ENCODE measurements around the gene L3MBTL1.
A peak's percentile ranks its signal among the peaks of the same experiment; 100 is the strongest.

Gene L3MBTL1

DNA sequence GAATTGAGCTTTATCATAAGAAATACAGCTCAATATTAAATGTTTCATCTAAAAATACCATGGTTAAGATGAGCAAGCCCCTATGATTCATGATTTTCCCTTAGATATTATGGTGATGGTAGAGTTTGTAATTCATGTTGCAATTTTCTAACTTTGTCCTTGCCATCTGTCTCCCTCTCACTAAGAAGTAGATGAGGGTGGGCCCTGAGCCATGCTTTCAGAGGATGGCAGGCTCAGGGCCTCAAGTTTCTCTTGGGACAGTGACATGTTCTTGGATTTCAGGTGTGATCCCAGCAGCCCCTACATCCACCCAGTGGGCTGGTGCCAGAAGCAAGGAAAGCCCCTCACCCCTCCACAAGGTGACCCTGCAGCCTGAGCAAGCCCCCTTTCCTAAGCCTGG, 25.6 kb downstream of the L3MBTL1 start:
- DNase-seq (ENCODE audit: low read depth) = peak; percentile 21
- no peak overlapping the region for H3K4me3 ChIP-seq (ENCODE audit: control insufficient read depth, low read depth, low read length)
- TF ChIP-seq, protein P1, sequence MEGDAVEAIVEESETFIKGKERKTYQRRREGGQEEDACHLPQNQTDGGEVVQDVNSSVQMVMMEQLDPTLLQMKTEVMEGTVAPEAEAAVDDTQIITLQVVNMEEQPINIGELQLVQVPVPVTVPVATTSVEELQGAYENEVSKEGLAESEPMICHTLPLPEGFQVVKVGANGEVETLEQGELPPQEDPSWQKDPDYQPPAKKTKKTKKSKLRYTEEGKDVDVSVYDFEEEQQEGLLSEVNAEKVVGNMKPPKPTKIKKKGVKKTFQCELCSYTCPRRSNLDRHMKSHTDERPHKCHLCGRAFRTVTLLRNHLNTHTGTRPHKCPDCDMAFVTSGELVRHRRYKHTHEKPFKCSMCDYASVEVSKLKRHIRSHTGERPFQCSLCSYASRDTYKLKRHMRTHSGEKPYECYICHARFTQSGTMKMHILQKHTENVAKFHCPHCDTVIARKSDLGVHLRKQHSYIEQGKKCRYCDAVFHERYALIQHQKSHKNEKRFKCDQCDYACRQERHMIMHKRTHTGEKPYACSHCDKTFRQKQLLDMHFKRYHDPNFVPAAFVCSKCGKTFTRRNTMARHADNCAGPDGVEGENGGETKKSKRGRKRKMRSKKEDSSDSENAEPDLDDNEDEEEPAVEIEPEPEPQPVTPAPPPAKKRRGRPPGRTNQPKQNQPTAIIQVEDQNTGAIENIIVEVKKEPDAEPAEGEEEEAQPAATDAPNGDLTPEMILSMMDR (IDR thresholded peaks at IDR 0.05; ENCODE audit: control insufficient read depth, insufficient read depth, low read depth, low read length, missing control alignments) = no peak

DNA sequence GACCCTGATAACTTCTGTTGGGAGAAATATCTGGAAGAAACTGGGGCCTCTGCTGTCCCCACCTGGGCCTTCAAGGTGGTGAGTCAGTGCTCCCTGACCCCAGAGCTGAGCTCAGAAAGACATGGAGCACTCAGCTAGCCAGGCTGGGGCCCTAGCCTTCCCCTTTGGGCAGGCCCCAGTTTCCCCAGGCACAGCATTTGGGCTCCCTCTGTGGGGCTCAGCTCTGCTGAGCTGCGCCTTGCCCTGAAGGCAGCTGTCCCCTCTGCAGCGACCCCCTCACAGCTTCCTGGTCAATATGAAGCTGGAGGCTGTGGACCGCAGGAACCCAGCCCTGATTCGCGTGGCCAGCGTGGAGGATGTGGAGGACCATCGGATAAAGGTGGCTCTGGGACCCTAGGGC, 26.5 kb downstream of the L3MBTL1 start:
- DNase-seq (ENCODE audit: low read depth) = no peak
- H3K4me3 ChIP-seq (ENCODE audit: control insufficient read depth, low read depth, low read length) = no peak overlapping the region
- TF ChIP-seq, protein P1 (IDR thresholded peaks at IDR 0.05; ENCODE audit: control insufficient read depth, insufficient read depth, low read depth, low read length, missing control alignments) = no peak

DNA sequence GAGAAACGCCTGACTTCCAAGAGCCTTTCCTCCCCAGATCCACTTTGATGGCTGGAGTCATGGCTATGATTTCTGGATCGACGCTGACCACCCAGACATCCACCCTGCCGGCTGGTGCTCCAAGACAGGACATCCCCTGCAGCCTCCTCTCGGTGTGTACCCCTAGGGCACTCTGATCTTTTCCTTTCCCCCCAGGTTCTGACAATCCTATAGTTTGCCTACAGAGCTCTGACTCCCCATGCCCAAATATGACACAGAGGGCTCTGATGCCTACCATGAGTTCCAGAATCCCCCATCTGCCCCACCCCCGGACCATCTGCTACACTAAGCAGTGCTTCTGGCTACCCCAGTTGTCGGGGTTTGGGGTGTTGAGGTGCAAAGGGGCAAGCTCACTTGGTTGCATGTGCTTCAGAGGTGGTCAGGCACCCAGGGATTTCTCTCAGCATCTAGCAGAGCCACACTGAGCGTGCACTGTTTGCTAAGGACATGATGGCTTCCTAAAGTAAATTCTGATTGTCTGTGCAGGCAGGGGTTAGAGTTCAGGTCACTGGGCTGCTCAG, 27.4 kb downstream of the L3MBTL1 start:
- no peak for DNase-seq (ENCODE audit: low read depth)
- H3K4me3 ChIP-seq (ENCODE audit: control insufficient read depth, low read depth, low read length) = no peak overlapping the region
- TF ChIP-seq, protein P1 (IDR thresholded peaks at IDR 0.05; ENCODE audit: control insufficient read depth, insufficient read depth, low read depth, low read length, missing control alignments) = no peak

DNA sequence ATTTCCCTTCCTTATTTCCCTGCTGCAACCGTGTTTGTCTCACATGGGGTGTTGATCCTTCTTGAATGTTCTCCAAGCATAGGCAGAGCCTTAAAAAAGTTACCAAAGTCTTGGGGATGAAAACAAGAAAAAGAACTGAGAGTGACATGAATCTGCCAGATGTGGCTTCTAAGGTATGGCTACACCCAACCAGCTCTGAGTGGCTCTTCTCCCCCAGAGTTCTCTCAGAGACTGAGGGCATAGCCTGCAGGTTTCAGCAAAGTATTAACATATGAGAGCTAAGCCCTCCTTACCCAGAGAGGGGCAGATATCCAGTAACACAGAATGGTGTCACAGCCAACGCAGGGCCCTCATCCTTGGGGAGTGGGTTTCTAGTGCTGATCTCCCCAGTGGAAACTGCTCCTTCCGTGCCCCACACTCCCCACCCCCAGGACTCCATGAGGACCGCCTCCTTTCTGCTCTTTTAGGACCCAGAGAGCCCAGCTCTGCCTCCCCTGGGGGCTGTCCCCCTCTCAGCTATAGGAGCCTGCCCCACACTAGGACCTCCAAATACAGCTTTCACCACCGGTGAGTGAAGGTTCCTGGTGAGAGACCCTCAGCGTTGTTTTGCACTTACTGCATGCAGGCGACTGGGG, 28.0 kb downstream of the L3MBTL1 start:
- no peak for DNase-seq (ENCODE audit: low read depth)
- H3K4me3 ChIP-seq (ENCODE audit: control insufficient read depth, low read depth, low read length) = no peak overlapping the region

DNA sequence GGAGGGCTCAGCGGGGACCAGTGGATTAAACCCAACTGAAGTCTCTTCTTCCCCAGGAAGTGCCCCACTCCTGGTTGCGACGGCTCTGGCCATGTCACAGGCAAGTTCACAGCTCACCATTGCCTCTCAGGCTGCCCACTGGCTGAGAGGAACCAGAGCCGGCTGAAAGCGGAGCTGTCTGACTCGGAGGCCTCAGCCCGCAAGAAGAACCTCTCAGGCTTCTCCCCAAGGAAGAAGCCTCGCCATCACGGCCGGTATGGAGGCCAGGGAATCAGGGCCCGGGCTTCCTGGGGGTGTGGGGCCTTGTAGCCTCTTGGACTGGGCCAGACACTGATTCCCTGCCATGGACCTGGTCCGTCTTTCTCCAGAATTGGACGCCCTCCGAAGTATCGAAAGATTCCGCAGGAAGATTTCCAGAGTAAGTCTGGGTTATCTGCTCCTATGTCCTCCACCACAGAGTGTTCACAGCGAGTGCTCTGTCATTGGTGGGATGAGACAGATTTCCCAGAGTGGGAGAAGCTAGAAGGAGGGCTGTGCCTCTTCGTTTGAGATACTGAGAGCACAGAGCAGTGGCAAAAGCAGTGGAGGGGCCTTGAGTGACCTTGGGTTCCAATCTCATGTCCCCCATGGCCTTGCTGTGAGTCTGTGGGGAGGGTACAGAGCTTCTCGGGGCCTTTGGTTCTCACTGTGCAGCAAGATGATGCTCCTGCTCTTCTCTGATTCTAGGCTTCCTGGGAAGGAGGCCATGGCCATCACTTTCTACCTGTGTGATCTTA, 28.7 kb downstream of the L3MBTL1 start:
- TF ChIP-seq, protein P1 (IDR thresholded peaks at IDR 0.05; ENCODE audit: control insufficient read depth, insufficient read depth, low read depth, low read length, missing control alignments) = no peak
- DNase-seq (ENCODE audit: low read depth) = no peak
- no peak overlapping the region for H3K4me3 ChIP-seq (ENCODE audit: control insufficient read depth, low read depth, low read length)

More for the DNA sequence above, 28.0 kb downstream of the L3MBTL1 start:
- TF ChIP-seq, protein P1 (IDR thresholded peaks at IDR 0.05; ENCODE audit: control insufficient read depth, insufficient read depth, low read depth, low read length, missing control alignments) = no peak

DNA sequence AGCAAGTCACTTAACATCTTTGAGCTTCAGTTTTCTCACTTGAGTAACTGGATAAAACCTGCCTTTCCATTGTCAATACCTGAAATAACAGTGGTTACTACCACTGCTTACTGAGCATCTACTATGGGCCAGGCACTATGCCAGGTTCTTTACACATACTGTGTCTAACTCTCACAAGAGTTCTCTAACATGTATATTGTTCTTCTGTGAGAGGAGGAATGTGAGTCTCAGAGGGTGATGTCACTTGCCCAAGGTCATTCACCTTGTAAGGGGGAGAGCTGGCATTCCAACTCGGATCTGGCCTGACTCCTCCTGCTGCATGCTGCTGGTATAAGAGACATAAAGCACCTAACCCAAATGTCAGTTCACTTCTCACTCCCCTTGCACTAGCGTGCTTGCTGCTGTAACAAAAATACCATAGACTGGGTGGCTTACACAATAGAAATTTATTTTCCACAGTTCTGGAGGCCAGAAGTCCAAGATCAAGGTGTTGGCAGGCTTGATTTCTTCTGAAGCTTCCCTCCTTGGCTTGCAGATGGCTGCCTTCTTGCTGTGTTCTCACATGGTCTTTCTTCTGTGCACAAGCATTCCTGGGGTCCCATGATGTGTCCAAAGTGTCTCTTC, 29.4 kb downstream of the L3MBTL1 start:
- H3K4me3 ChIP-seq (ENCODE audit: control insufficient read depth, low read depth, low read length) = no peak overlapping the region
- TF ChIP-seq, protein P1 (IDR thresholded peaks at IDR 0.05; ENCODE audit: control insufficient read depth, insufficient read depth, low read depth, low read length, missing control alignments) = no peak

More for the DNA sequence above, 29.4 kb downstream of the L3MBTL1 start:
- DNase-seq (ENCODE audit: low read depth) = no peak

Data from AG09309 (cell line).